LoVo (cell line): ENCODE results near the gene AGRP.

Experiments
- DNase-seq: peaks from one replicate; pipeline ENCODE4 v3.0.0-alpha.2; 2016; ENCODE audit warnings: low spot score

The AGRP gene

GRCh38 chr16:67445441-67445912 is 37.9 kb downstream of the AGRP start:
- no peak for DNase-seq

GRCh38 chr16:67445126-67445426 is 38.3 kb downstream of the AGRP start:
- DNase-seq: no peak

- no peak for DNase-seq
Observed at GRCh38 chr16:67444259-67445125, 38.9 kb downstream of the AGRP start.

- DNase-seq: no peak
Observed at GRCh38 chr16:67443265-67443664, 40.1 kb downstream of the AGRP start.

- DNase-seq: no peak
Observed at GRCh38 chr16:67442581-67443255, 40.6 kb downstream of the AGRP start.

GRCh38 chr16:67441907-67442306 is 41.4 kb downstream of the AGRP start:
- no peak for DNase-seq

GRCh38 chr16:67441271-67441753 is 42.0 kb downstream of the AGRP start:
- no peak for DNase-seq

GRCh38 chr16:67438824-67439393 is 44.4 kb downstream of the AGRP start:
- DNase-seq: no peak

GRCh38 chr16:67438098-67438791 is 45.1 kb downstream of the AGRP start:
- no peak for DNase-seq

GRCh38 chr16:67437513-67437912 is 45.8 kb downstream of the AGRP start:
- DNase-seq: no peak

- DNase-seq: no peak
Observed at GRCh38 chr16:67436640-67437193, 46.6 kb downstream of the AGRP start.

GRCh38 chr16:67435758-67436164 is 47.6 kb downstream of the AGRP start:
- no peak for DNase-seq

- DNase-seq: no peak
Observed at GRCh38 chr16:67433131-67433719, 50.1 kb downstream of the AGRP start.
